ENCODE measurements around the gene COQ4.

The COQ4 gene

GRCh38 chr9:128340691-128341434 is 18.2 kb downstream of the COQ4 start:
- no peak for DNase-seq (ENCODE audit: low read depth)

- DNase-seq (ENCODE audit: low read depth): peak; percentile 57
Measured at GRCh38 chr9:128341435-128341849, 18.8 kb downstream of the COQ4 start.

DNA sequence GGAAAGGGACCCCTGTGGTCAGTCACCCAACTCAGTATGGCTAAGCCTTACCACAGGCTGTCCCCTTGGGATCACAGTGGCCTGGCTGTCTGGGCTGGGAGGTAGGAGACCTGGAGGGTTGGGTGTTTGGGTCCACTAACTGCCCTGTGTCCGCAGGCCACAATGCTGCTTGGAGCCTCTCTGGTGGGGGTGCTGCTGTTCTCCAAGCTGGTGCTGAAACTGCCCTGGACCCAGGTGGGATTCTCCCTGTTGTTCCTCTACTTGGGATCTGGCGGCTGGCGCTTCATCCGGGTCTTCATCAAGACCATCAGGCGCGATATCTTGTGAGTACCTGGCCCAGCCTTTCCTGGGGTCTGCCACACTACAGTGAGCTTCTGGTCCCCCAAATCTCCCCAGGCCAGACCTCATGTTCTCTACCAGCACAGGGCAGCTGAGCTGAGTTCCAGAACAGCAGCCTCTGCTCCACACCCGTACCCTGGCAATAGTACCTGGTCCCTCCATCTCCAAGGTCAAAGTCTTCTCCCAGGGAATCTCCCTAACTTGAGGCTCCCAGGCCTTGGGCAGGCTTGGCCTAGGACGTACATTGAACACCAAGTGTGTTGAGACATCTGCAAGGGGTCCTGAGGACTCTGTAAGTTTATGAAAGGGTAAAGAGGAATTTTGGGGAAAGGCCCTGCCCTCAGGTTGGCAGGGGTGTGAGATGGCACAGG is 20.5 kb downstream of the COQ4 start:
- DNase-seq (ENCODE audit: low read depth): no peak

DNA sequence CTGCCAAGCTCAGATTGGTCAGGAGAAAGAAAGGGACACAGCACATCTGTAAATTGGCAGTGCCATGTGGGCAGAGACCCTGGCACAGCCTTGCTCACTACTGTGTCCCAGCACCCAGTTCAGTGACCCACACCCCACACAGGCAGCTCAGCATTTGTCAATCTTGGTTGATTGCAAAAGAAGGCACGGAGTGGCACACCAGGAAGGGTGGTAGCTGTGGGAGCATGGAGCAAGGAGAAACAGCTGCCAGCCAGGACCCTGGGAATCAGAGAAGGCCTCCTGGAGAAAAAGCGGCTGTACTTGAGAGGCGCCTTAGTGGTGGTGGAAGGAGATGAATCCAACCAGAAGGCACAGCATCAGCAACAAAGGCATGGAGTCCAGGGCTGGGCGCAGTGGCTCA is 21.2 kb downstream of the COQ4 start:
- no peak for DNase-seq (ENCODE audit: low read depth)

DNA sequence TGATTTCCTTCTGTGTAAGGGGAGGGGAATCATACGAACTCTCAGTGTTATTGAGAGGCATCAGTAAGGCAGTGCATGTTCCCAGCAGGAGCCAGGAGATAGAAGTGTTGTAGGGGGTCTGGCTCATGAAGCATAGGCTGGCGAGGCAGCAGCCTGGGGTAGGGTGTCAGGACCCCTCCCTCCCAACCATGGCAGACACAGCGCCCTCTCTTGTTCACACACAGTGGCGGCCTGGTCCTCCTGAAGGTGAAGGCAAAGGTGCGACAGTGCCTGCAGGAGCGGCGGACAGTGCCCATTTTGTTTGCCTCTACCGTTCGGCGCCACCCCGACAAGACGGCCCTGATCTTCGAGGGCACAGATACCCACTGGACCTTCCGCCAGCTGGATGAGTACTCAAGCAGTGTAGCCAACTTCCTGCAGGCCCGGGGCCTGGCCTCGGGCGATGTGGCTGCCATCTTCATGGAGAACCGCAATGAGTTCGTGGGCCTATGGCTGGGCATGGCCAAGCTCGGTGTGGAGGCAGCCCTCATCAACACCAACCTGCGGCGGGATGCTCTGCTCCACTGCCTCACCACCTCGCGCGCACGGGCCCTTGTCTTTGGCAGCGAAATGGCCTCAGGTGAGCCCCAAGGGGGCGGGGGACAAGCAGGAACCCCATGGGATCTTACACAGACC is 22.4 kb downstream of the COQ4 start:
- DNase-seq (ENCODE audit: low read depth): no peak

DNA sequence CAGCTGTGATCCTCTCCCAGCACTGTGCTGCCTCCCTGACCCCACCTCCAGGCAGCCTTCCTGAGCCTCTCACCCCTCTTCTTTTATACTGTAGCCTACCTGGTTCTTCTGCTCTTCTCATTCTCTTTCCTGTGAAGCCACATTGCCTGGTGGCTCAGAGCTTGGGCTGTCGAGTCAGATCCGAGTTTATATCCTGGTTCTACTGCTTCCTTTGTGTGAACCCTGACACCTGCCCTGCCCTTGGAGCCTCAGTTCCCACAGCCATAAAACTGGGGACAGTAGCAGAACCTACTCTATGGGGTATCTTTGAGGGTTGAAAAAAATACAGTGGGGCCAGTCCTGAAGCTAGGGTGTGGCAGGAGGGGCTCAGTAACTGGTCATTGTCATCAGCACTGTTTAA is 26.5 kb downstream of the COQ4 start:
- no peak for DNase-seq (ENCODE audit: low read depth)

DNA sequence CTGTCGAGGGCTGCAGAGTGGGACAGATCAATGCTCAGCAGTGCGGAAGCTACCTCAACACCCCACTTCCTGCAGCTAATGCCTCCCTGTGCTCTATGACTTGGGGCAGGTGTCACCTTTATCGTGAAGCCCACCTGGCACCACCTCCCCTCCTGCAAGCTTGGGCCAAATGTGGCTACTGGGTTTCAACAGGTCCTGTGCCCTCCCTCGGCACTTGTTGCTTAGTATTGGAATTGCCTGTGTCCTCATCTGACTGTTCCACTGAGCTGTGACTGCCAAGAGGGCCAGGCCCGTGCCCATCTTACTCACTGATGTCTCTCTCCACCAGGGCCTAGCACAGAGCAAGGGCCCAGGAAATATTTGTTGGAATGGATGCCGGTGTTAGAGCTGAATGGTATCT is 27.1 kb downstream of the COQ4 start:
- DNase-seq (ENCODE audit: low read depth): no peak

DNA sequence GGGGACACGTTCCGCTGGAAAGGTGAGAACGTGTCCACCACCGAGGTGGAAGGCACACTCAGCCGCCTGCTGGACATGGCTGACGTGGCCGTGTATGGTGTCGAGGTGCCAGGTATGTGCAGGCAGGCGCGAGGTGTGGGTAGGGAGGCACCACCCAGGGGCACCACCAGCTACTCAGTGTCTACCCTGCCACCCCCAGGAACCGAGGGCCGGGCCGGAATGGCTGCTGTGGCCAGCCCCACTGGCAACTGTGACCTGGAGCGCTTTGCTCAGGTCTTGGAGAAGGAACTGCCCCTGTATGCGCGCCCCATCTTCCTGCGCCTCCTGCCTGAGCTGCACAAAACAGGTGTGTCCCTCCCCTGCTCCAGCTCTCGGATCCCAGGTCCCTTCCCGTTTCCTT is 32.8 kb downstream of the COQ4 start:
- DNase-seq (ENCODE audit: low read depth): no peak

GRCh38 chr9:128358090-128358489 is 35.5 kb downstream of the COQ4 start:
- no peak for DNase-seq (ENCODE audit: low read depth)

DNA sequence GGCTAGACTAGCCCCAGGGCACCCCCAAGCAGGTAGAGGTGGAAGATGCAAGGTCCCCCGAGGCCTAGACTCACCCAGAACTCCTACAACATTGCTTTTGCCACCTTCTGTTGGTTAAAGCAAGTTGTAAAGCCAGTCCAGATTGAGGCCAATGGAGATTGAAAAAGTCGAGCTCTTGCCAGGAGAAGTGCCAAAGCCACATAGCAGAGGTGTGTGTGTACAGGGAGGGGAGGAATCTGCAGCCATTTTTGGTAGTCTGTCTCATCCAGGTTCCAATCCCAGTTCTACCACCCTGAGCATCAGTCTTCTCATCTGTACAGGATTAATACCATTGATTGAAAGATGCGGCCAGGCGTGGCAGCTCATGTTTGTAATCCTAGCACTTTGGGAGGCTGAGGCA is 36.2 kb downstream of the COQ4 start:
- DNase-seq (ENCODE audit: low read depth): no peak

GRCh38 chr9:128360826-128361225 is 38.2 kb downstream of the COQ4 start:
- no peak for DNase-seq (ENCODE audit: low read depth)

GRCh38 chr9:128361296-128361985 is 38.8 kb downstream of the COQ4 start:
- no peak for DNase-seq (ENCODE audit: low read depth)

GRCh38 chr9:128361986-128362646 is 39.5 kb downstream of the COQ4 start:
- peak; percentile 59 for DNase-seq (ENCODE audit: low read depth)

- no peak for DNase-seq (ENCODE audit: low read depth)
Measured at GRCh38 chr9:128362774-128363173, 40.1 kb downstream of the COQ4 start.

DNA sequence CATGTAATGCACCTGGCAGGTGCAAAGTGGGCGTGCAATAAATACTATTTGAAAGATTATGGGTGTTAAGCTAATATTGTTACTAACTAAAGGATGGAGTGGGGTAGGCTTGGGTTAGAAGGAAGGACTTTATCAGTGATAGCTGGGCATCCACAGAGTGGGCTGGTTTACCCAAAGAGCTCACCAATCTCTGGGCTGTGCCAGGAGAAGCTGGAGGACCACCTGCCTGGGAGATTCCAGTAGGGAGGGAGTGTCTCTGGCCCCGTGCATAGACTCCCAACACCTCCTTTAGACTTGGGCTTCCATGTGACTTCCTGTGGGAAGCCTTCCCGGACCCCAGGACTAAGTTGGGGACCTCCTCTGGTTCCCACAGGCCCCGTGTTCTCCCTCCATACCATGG is 42.9 kb downstream of the COQ4 start:
- DNase-seq (ENCODE audit: low read depth): no peak

GRCh38 chr9:128369024-128369706 is 46.5 kb downstream of the COQ4 start:
- DNase-seq (ENCODE audit: low read depth): no peak

GRCh38 chr9:128370367-128370751 is 47.7 kb downstream of the COQ4 start:
- DNase-seq (ENCODE audit: low read depth): no peak

GRCh38 chr9:128370752-128371629 is 48.4 kb downstream of the COQ4 start, which contains the start of gene URM1:
URM1 (plus strand) TSS chr9:128371374; CDS start chr9:128371381, 7 bp downstream.
- DNase-seq (ENCODE audit: low read depth): peak; percentile 97

GRCh38 chr9:128371630-128372117 is 49.0 kb downstream of the COQ4 start:
- DNase-seq (ENCODE audit: low read depth): no peak

- no peak for DNase-seq (ENCODE audit: low read depth)
Measured at GRCh38 chr9:128372188-128372641, 49.6 kb downstream of the COQ4 start.
